MM.1S (cell line): ENCODE results near the gene TAS2R60.

Source experiments
- EZH2 ChIP-seq: fragments of 300-600 bp; sonication (generic); optimal IDR thresholded peaks from 2 replicates; pipeline ENCODE3; 2017; ENCODE audit warnings: low read depth, mild to moderate bottlenecking, antibody characterized with exemption, low read length, mixed read lengths
- EZH2phosphoT487 ChIP-seq: fragments of 300-600 bp; sonication (generic); IDR thresholded peaks from 2 replicates; pipeline ENCODE4 v1.6.1; 2018; ENCODE audit warnings: antibody characterized with exemption, low read length
- TF ChIP-seq, protein P1 (sequence below): fragments of 300-600 bp; sonication (generic); IDR thresholded peaks from 2 replicates; pipeline ENCODE4 v1.5.1; 2016; ENCODE audit warnings: antibody characterized with exemption, low read length, mixed read lengths

DNA sequence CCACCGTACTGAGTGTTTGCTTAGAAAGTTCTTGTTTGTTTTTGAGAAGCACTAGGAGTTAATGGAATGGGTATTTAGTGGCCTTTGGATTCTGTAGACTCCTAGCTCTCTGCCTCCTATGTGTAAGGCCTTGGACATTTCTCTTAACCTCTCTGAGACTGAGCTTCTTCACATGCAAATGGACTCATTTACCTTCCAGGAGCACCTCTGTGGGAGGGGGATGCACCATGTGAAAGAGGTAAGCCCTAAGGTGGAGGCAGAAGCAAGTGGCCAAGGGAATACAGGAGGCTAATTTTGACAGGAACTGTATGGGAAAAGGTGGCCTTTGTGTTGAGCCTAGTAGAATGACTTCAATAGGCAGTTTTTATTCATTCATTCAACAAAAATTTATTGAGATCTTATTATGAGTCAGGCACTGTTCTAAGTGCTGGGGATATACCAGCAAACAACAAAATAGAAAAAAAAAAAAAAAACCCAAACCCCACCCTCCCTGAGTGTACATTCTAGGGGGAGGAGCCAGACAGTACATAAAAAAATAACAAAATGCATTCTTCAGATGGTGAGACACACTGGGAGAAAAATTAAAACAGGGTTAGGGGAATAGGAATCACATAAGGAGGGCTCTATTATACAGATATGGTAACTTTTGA, 25.4 kb upstream of the TAS2R60 start:
- TF ChIP-seq EZH2 (no peak), EZH2phosphoT487 (no peak)
- TF ChIP-seq, protein P1, sequence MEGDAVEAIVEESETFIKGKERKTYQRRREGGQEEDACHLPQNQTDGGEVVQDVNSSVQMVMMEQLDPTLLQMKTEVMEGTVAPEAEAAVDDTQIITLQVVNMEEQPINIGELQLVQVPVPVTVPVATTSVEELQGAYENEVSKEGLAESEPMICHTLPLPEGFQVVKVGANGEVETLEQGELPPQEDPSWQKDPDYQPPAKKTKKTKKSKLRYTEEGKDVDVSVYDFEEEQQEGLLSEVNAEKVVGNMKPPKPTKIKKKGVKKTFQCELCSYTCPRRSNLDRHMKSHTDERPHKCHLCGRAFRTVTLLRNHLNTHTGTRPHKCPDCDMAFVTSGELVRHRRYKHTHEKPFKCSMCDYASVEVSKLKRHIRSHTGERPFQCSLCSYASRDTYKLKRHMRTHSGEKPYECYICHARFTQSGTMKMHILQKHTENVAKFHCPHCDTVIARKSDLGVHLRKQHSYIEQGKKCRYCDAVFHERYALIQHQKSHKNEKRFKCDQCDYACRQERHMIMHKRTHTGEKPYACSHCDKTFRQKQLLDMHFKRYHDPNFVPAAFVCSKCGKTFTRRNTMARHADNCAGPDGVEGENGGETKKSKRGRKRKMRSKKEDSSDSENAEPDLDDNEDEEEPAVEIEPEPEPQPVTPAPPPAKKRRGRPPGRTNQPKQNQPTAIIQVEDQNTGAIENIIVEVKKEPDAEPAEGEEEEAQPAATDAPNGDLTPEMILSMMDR = no peak
